Measurements from ENCODE around the gene ARPC2. TPM values are rescaled to one million over a fixed set of nuclear protein-coding genes. Genes with fewer than 3 reads are reported as not detected.

Gene ARPC2
- total and polyA plus RNA-seq, 3 experiments from 2014 or later: 575 to 970 (median 600) TPM

DNA sequence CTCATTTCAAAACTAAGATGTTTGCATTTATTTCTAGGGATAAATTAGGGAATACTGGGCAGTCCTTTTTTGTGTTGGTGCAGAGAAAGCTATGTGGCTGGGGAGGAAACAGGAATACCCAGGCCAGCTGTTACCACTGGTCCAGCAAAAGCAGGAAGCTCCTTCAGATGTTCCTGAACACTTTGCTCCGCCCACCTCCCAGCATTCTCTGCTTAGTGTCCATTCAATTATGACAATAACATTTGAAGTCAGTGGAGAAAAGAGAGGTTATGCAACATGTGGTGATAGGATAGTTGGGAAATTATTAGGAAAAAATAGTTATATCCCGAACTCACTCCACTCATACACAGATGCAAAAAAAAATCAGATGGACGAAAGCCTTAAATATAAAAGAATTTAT lies 22.1 kb upstream of the ARPC2 start:
- Mint-ChIP-seq H3K4me3 (no peak overlapping the region), H3K27ac (no peak overlapping the region), H3K4me1 (no peaks in the 10 kb centered on the region), H3K36me3 (no peaks in the 10 kb centered on the region), H3K9me3 (no peaks in the 10 kb centered on the region), H3K27me3 (peaks cover 7 to 10% of the 10 kb centered on the region in 2 donors)
- Histone ChIP-seq H3K9me3 (ENCODE audit: low read length) (no peaks in the 10 kb centered on the region), H3K4me1 (ENCODE audit: insufficient read depth, low read length) (no peaks in the 10 kb centered on the region), H3K4me3 (ENCODE audit: low read length) (no peak overlapping the region), H3K36me3 (ENCODE audit: insufficient read depth, low read length) (no peaks in the 10 kb centered on the region), H3K27me3 (ENCODE audit: insufficient read depth, low read length, poor library complexity, severe bottlenecking) (no peaks in the 10 kb centered on the region), H3K27ac (ENCODE audit: low read depth, low read length) (no peak overlapping the region)
- DNase-seq: no peak
- ChIA-PET CTCF (no interaction called here), POLR2A (no interaction called here)

DNA sequence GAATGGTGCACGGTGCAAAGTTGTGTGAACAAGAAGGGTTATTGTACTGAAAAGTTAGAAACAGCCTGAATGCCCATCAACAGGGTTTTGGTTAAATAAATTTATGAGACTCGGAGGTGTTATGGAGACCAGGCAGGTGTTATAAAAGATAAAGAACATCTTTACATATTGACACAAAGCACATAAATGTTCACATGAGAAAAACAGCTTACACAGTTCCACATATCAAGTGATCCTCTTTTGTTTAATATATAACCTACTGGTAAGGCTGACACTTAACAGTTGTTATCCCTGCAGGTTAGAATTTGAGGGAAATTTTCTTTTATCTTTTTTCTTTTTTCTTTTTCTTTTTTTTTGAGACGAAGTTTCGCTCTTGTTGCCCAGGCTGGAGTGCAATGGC lies 20.0 kb upstream of the ARPC2 start:
- no peaks in the 10 kb centered on the region for H3K36me3 ChIP-seq (ENCODE audit: insufficient read depth, low read length)
- peaks cover 7 to 13% of the 10 kb centered on the region in 2 donors for H3K27me3 Mint-ChIP-seq
- H3K9me3 ChIP-seq (ENCODE audit: low read length): no peaks in the 10 kb centered on the region
- no peaks in the 10 kb centered on the region for H3K4me1 ChIP-seq (ENCODE audit: insufficient read depth, low read length)
- H3K27ac Mint-ChIP-seq: no peak overlapping the region
- no peaks in the 10 kb centered on the region for H3K9me3 Mint-ChIP-seq
- H3K27me3 ChIP-seq (ENCODE audit: insufficient read depth, low read length, poor library complexity, severe bottlenecking): no peaks in the 10 kb centered on the region
- H3K27ac ChIP-seq (ENCODE audit: low read depth, low read length): no peak overlapping the region
- no peak for DNase-seq
- ChIA-PET CTCF (no interaction called here), POLR2A (no interaction called here)
- no peak overlapping the region for H3K4me3 ChIP-seq (ENCODE audit: low read length)
- no peaks in the 10 kb centered on the region for H3K36me3 Mint-ChIP-seq
- H3K4me3 Mint-ChIP-seq: no peak overlapping the region
- no peaks in the 10 kb centered on the region for H3K4me1 Mint-ChIP-seq

DNA sequence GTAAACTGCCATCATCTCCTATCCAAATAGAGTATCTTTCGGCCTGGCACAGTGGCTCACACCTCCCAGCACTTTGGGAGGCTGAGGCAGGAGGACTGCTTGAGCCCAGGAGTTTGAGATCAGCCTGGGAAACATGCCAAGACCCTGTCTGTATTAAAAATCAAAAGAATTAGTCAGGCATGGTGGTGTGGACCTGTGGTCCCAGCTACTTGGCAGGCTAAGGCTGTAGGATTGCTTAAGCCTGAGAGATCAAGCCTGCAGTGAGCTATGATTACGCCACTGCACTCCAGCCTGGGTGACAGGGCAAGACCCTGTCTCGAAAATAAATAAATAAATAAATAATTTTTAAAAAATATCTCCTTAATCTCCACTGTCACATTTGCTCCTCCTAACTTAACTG lies 14.7 kb upstream of the ARPC2 start:
- CTCF ChIA-PET: interaction anchor here (1.0 kb wide), 1 partner anchor 14 kb away, joined by 3 read pairs; the partner anchor contains the start of gene ARPC2
- Mint-ChIP-seq H3K27ac (no peak overlapping the region), H3K4me1 (no peaks in the 10 kb centered on the region), H3K9me3 (no peaks in the 10 kb centered on the region), H3K4me3 (no peak overlapping the region), H3K27me3 (peaks cover 0 to 8% of the 10 kb centered on the region in 2 donors), H3K36me3 (no peaks in the 10 kb centered on the region)
- Histone ChIP-seq H3K27ac (ENCODE audit: low read depth, low read length) (no peak overlapping the region), H3K27me3 (ENCODE audit: insufficient read depth, low read length, poor library complexity, severe bottlenecking) (no peaks in the 10 kb centered on the region), H3K4me3 (ENCODE audit: low read length) (no peak overlapping the region), H3K36me3 (ENCODE audit: insufficient read depth, low read length) (no peaks in the 10 kb centered on the region), H3K4me1 (ENCODE audit: insufficient read depth, low read length) (no peaks in the 10 kb centered on the region), H3K9me3 (ENCODE audit: low read length) (no peaks in the 10 kb centered on the region)
- DNase-seq: no peak
- POLR2A ChIA-PET: interaction anchor here (0.5 to 0.9 kb wide), 2 partner anchors 14 to 18 kb away, joined by 3 to 5 read pairs; no protein-coding TSS in a partner anchor

DNA sequence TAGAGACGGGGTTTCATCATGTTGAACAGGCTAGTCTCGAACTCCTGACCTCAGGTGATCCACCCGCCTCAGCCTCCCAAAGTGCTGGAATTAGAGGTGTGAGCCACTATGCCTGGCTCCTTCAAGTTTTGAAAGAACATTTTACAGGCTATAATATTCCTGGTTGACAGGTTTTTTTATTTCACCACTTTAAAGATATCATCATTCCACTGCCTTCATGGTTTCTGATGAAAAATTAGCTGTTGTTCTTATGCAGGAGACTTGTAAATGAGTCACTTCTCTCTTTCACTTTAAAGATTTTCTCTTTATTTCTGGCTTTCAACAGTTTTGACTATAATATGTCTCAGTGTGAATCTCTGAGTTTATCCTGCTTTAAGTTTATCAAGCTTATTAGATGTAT lies 7.9 kb upstream of the ARPC2 start:
- H3K27me3 Mint-ChIP-seq: peaks cover 5 to 14% of the 10 kb centered on the region in 2 donors
- POLR2A ChIA-PET: interaction anchor here (0.7 to 1.2 kb wide), 2 partner anchors 61 to 960 kb away, joined by 3 to 7 read pairs; partner anchors contain the start of genes AAMP and SLC23A3
- no peaks in the 10 kb centered on the region for H3K36me3 ChIP-seq (ENCODE audit: insufficient read depth, low read length)
- H3K27ac Mint-ChIP-seq: no peak overlapping the region
- H3K4me3 ChIP-seq (ENCODE audit: low read length): no peak overlapping the region
- no peaks in the 10 kb centered on the region for H3K27me3 ChIP-seq (ENCODE audit: insufficient read depth, low read length, poor library complexity, severe bottlenecking)
- peaks cover 0 to 11% (median 2%) of the 10 kb centered on the region in 3 donors for H3K36me3 Mint-ChIP-seq
- H3K4me3 Mint-ChIP-seq: no peak overlapping the region
- H3K27ac ChIP-seq (ENCODE audit: low read depth, low read length): no peak overlapping the region
- no peaks in the 10 kb centered on the region for H3K4me1 Mint-ChIP-seq
- no peak for DNase-seq
- peaks cover 0 to 7% (median 5%) of the 10 kb centered on the region in 5 donors for H3K9me3 Mint-ChIP-seq
- H3K9me3 ChIP-seq (ENCODE audit: low read length): no peaks in the 10 kb centered on the region
- H3K4me1 ChIP-seq (ENCODE audit: insufficient read depth, low read length): no peaks in the 10 kb centered on the region
- CTCF ChIA-PET: interaction anchor here (1.0 to 1.7 kb wide), 4 partner anchors 16 to 61 kb away, joined by 3 to 4 read pairs (median 3); partner anchors contain the start of genes AAMP and PNKD

DNA sequence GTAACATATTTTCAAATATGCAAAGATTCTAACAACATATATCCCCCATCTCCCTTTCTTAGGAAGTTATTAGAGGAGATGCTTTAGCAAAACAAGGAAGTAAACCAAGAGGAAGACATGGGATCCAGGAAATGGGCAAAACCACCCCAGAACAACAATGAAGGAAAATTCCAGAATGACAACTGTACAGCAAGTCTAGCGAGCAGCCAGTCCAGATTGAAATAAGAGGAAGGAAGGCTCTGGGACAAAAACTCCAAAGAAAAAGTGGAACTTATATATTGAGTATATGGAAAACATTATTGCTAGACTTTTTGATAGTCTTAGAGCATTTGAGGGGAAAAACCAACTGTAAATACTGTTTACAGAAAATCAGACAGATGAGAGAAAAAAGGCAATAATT lies 2.9 kb upstream of the ARPC2 start:
- peaks cover 5 to 14% of the 10 kb centered on the region in 2 donors for H3K27me3 Mint-ChIP-seq
- H3K27ac Mint-ChIP-seq: peak overlapping the region in 6 of 8 donors; percentile 27 to 91 (median 82)
- H3K9me3 ChIP-seq (ENCODE audit: low read length): no peaks in the 10 kb centered on the region
- POLR2A ChIA-PET: interaction anchor here (1.2 kb wide), 1 partner anchor 16 kb away, joined by 3 read pairs; no protein-coding TSS in a partner anchor
- CTCF ChIA-PET: no interaction called here
- no peak overlapping the region for H3K4me3 ChIP-seq (ENCODE audit: low read length)
- no peaks in the 10 kb centered on the region for H3K36me3 ChIP-seq (ENCODE audit: insufficient read depth, low read length)
- H3K36me3 Mint-ChIP-seq: peaks cover 2 to 21% (median 11%) of the 10 kb centered on the region in 3 donors
- peaks cover 0 to 7% (median 5%) of the 10 kb centered on the region in 5 donors for H3K9me3 Mint-ChIP-seq
- no peak overlapping the region for H3K27ac ChIP-seq (ENCODE audit: low read depth, low read length)
- DNase-seq: no peak
- no peaks in the 10 kb centered on the region for H3K27me3 ChIP-seq (ENCODE audit: insufficient read depth, low read length, poor library complexity, severe bottlenecking)
- H3K4me3 Mint-ChIP-seq: peak overlapping the region in 1 of 7 donors; percentile 64
- H3K4me1 Mint-ChIP-seq: peaks cover 12 to 17% (median 14%) of the 10 kb centered on the region in 3 donors
- peaks cover 8% of the 10 kb centered on the region for H3K4me1 ChIP-seq (ENCODE audit: insufficient read depth, low read length)

DNA sequence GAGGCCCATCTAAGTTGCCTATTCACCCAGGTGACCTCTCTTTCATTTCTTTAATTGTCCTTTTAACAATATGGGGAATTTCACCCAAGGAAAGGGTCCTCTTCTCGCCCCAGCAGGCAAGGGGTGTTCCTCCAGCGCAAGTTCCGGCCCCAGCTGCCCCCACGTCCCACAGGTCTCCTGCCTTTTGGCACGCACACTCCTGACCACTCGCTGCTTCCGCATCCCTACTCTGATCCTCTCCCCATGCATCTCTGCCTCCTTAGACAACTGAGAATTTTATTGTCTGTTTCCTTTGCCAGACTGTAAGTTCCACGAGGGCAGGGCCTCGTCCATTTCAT lies 684 bp upstream of the ARPC2 start:
- H3K4me1 ChIP-seq (ENCODE audit: insufficient read depth, low read length): peaks cover 29% of the 10 kb centered on the region
- peak overlapping the region; percentile 87 for H3K27ac ChIP-seq (ENCODE audit: low read depth, low read length)
- H3K9me3 Mint-ChIP-seq: peaks cover 0 to 3% (median 0%) of the 10 kb centered on the region in 5 donors
- ChIA-PET CTCF (interaction anchor here (1.0 to 2.2 kb wide), 11 partner anchors 8 to 180 kb away, joined by 3 to 13 read pairs (median 5); partner anchors contain the start of genes AAMP, CATIP and PNKD), POLR2A (interaction anchor here (0.8 to 1.3 kb wide), 8 partner anchors 9 to 1038 kb away, joined by 3 to 8 read pairs (median 4); partner anchors contain the start of genes AAMP, CATIP, PNKD and TUBA4A)
- H3K36me3 ChIP-seq (ENCODE audit: insufficient read depth, low read length): peaks cover 7% of the 10 kb centered on the region
- peaks cover 31 to 38% (median 34%) of the 10 kb centered on the region in 3 donors for H3K4me1 Mint-ChIP-seq
- H3K27me3 ChIP-seq (ENCODE audit: insufficient read depth, low read length, poor library complexity, severe bottlenecking): no peaks in the 10 kb centered on the region
- peaks cover 0 to 4% of the 10 kb centered on the region in 2 donors for H3K27me3 Mint-ChIP-seq
- peak overlapping the region; percentile 91 to 100 (median 98) for H3K27ac Mint-ChIP-seq
- peak overlapping the region; percentile 85 to 97 (median 93) for H3K4me3 Mint-ChIP-seq
- DNase-seq: no peak
- peak overlapping the region; percentile 77 for H3K4me3 ChIP-seq (ENCODE audit: low read length)
- peaks cover 0 to 40% (median 10%) of the 10 kb centered on the region in 3 donors for H3K36me3 Mint-ChIP-seq
- no peaks in the 10 kb centered on the region for H3K9me3 ChIP-seq (ENCODE audit: low read length)

DNA sequence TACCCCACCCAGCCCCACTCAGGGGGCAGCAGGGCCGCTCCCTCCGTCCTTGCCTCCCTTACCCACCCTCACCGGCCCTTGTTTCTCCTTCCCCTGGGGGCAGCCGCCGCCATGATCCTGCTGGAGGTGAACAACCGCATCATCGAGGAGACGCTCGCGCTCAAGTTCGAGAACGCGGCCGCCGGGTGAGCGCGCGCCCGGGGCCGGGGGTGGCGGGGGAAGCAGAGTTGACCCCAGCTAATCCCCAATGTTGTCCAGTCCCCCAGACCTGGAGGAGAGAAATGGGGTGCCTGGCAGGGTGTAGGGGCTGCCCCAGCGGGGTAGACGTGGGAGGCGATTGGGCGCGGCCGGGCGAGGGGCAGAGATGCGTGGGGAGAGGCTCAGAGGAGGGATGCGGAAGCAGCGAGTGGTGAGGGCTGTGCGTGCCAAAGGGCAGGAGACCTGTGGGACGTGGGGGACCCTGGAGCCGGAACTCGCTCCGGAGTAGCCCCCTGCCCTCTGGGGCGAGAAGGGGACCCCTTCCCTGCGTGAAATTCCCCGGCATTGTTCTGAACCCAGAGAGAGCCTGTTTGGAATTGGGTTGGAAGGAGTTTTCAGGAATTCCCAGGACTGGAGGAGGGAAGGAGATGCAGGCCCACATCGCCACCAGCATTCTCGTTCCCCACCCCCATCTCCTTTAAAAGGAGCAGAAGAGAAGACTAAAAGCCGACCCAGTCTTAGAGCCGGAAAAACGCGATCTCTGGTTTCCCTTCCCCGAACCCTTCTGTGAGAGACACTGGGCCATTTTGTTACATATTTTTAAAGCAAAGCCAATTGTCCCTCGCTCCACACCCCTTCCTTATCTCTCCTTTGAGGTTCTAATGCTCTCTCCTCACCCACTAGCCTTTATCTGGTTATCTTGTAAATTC lies 625 bp downstream of the ARPC2 start:
- Histone ChIP-seq H3K27me3 (ENCODE audit: insufficient read depth, low read length, poor library complexity, severe bottlenecking) (no peaks in the 10 kb centered on the region), H3K9me3 (ENCODE audit: low read length) (no peaks in the 10 kb centered on the region), H3K36me3 (ENCODE audit: insufficient read depth, low read length) (peaks cover 12% of the 10 kb centered on the region), H3K4me3 (ENCODE audit: low read length) (peak overlapping the region; percentile 87), H3K4me1 (ENCODE audit: insufficient read depth, low read length) (peaks cover 42% of the 10 kb centered on the region), H3K27ac (ENCODE audit: low read depth, low read length) (peak overlapping the region; percentile 92)
- ChIA-PET CTCF (interaction anchor here (1.0 to 2.2 kb wide), 8 partner anchors 9 to 55 kb away, joined by 3 to 13 read pairs (median 4); partner anchors contain the start of genes AAMP and PNKD), POLR2A (interaction anchor here (0.6 to 1.9 kb wide), 7 partner anchors 9 to 332 kb away, joined by 3 to 7 read pairs (median 3); partner anchors contain the start of genes AAMP, CATIP and PNKD)
- Mint-ChIP-seq H3K4me3 (peak overlapping the region; percentile 85 to 97 (median 93)), H3K27me3 (no peaks in the 10 kb centered on the region), H3K9me3 (peaks cover 0 to 3% (median 0%) of the 10 kb centered on the region in 5 donors), H3K4me1 (peaks cover 43 to 51% (median 47%) of the 10 kb centered on the region in 3 donors), H3K36me3 (peaks cover 0 to 51% (median 17%) of the 10 kb centered on the region in 3 donors), H3K27ac (peak overlapping the region; percentile 91 to 100 (median 98))
- peak; percentile 55 to 77 (median 67) for DNase-seq

Measured in CD8-positive, alpha-beta memory T cell (primary cell).